Measurements from ENCODE around the gene GPR33.

GRCh38 chr14:31480156-31480555 lies 7.7 kb downstream of the GPR33 start:
- no peak for TF ChIP-seq CTCF (IDR thresholded peaks at IDR 0.05)
- no peak for TF ChIP-seq RNF2 (IDR thresholded peaks at IDR 0.05; ENCODE audit: borderline replicate concordance, low read depth)
- no peak for TF ChIP-seq EP300 (IDR thresholded peaks at IDR 0.05)
- no peak for TF ChIP-seq MAZ (IDR thresholded peaks at IDR 0.05; ENCODE audit: borderline replicate concordance, low read depth, low read length)
- TF ChIP-seq CEBPB (IDR thresholded peaks at IDR 0.05): no peak
- no peak for TF ChIP-seq JUN (IDR thresholded peaks at IDR 0.05)
